ENCODE data around the gene VAV2. TPM values are rescaled to one million over a fixed set of nuclear protein-coding genes. Genes with fewer than 3 reads are reported as not detected.

Gene VAV2
- total RNA-seq, 1 experiment from 2014 or later = 9.7 TPM

DNA sequence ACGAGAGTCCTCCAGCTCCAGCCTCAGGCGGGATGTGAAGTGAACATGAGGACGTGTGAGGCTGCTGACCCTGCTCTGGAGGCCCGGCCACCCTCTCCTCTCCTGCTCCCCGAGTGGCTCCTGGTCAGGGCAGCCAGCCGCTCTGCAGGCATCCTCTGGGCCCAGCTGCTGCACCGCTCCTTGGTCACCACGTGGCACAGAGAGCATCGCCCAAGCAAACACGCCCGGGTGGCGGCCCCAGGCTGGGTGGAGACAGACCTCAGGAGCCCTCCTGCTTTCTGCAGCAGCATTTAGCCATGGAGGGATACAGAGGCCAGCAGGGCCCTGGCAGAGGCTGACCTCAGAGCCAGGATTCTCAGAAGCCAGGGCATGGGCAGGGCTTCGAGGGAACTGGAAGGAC is 184.3 kb downstream of the VAV2 start:
- Histone ChIP-seq H3K36me3 (ENCODE audit: low read depth, low read length) (no peaks in the 10 kb centered on the region), H4K20me1 (ENCODE audit: low read length) (no peaks in the 10 kb centered on the region)
- TF ChIP-seq, protein P1, sequence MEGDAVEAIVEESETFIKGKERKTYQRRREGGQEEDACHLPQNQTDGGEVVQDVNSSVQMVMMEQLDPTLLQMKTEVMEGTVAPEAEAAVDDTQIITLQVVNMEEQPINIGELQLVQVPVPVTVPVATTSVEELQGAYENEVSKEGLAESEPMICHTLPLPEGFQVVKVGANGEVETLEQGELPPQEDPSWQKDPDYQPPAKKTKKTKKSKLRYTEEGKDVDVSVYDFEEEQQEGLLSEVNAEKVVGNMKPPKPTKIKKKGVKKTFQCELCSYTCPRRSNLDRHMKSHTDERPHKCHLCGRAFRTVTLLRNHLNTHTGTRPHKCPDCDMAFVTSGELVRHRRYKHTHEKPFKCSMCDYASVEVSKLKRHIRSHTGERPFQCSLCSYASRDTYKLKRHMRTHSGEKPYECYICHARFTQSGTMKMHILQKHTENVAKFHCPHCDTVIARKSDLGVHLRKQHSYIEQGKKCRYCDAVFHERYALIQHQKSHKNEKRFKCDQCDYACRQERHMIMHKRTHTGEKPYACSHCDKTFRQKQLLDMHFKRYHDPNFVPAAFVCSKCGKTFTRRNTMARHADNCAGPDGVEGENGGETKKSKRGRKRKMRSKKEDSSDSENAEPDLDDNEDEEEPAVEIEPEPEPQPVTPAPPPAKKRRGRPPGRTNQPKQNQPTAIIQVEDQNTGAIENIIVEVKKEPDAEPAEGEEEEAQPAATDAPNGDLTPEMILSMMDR (conservative IDR thresholded peaks at IDR 0.05; ENCODE audit: low read depth, low read length) = no peak
- TF ChIP-seq EZH2 (IDR thresholded peaks at IDR 0.05; ENCODE audit: low read length, unreplicated experiment) (no peak), EZH2phosphoT487 (IDR thresholded peaks at IDR 0.05; ENCODE audit: borderline replicate concordance, low read length) (no peak)

DNA sequence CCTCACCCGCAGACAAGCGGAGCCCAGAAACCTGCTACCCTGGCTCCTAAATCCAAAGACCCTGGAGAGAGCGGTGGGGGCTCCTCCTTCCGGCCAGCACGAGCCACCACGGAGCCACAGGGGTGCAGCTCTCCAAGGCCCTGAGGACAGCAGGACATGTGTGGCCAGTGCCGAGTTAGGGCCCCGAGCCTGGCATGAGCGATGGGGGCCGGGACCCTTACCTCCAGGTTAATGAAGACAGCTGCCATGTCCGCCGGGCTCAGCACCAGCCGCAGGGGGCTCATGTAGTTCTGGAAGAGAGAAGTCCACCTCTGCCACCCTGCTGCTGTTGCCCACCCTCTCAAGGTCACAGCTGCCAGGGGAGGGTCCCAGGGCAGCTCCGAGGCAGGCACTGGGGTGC is 185.1 kb downstream of the VAV2 start:
- H3K9me3 ChIP-seq (ENCODE audit: low read length) = no peaks in the 10 kb centered on the region
- DNase-seq = no peak
- H4K20me1 ChIP-seq (ENCODE audit: low read length) = no peaks in the 10 kb centered on the region
- POLR2A ChIA-PET (ENCODE audit: unreplicated experiment) = no interaction called here
- H3F3A ChIP-seq (ENCODE audit: low read length, unreplicated experiment) = no peaks in the 10 kb centered on the region
- intact Hi-C loops (cut with micrococcal nuclease) = no loop called here
- TF ChIP-seq, protein P1 (conservative IDR thresholded peaks at IDR 0.05; ENCODE audit: low read depth, low read length) = no peak
- TF ChIP-seq EZH2phosphoT487 (IDR thresholded peaks at IDR 0.05; ENCODE audit: borderline replicate concordance, low read length) = no peak
- TF ChIP-seq EZH2 (IDR thresholded peaks at IDR 0.05; ENCODE audit: low read length, unreplicated experiment) = no peak
- CTCF ChIA-PET = no interaction called here
- H3K79me2 ChIP-seq (ENCODE audit: low read length) = no peaks in the 10 kb centered on the region
- H3K9ac ChIP-seq (ENCODE audit: low read length) = no peak overlapping the region
- no peaks in the 10 kb centered on the region for H3K4me1 ChIP-seq (ENCODE audit: insufficient read depth, low read length)
- H3K36me3 ChIP-seq (ENCODE audit: low read depth, low read length) = no peaks in the 10 kb centered on the region
- no peaks in the 10 kb centered on the region for H3K9me2 ChIP-seq (replicated peaks; ENCODE audit: low read length)
- no peak overlapping the region for H3K27ac ChIP-seq (ENCODE audit: low read length)
- no TSS peak for BruUV-seq (replicated peaks)
- ATAC-seq = no peak
- no peak overlapping the region for H3K4me2 ChIP-seq (ENCODE audit: low read length)
- no peaks in the 10 kb centered on the region for H3K27me3 ChIP-seq (ENCODE audit: low read length)
- H3K4me3 ChIP-seq (ENCODE audit: low read length) = no peak overlapping the region
- H2AFZ ChIP-seq (ENCODE audit: low read length) = no peak overlapping the region

More for the DNA sequence above, 184.3 kb downstream of the VAV2 start:
- Histone ChIP-seq H3K9me3 (ENCODE audit: low read length) (no peaks in the 10 kb centered on the region), H3K79me2 (ENCODE audit: low read length) (no peaks in the 10 kb centered on the region), H3K9me2 (replicated peaks; ENCODE audit: low read length) (no peaks in the 10 kb centered on the region), H3K4me1 (ENCODE audit: insufficient read depth, low read length) (no peaks in the 10 kb centered on the region), H2AFZ (ENCODE audit: low read length) (no peak overlapping the region), H3K27ac (ENCODE audit: low read length) (no peak overlapping the region), H3K9ac (ENCODE audit: low read length) (no peak overlapping the region), H3K27me3 (ENCODE audit: low read length) (no peaks in the 10 kb centered on the region), H3K4me2 (ENCODE audit: low read length) (no peak overlapping the region), H3K4me3 (ENCODE audit: low read length) (no peak overlapping the region), H3F3A (ENCODE audit: low read length, unreplicated experiment) (no peaks in the 10 kb centered on the region)
- ChIA-PET CTCF (no interaction called here), POLR2A (ENCODE audit: unreplicated experiment) (no interaction called here)
- BruUV-seq (replicated peaks) = no TSS peak
- ATAC-seq = no peak
- DNase-seq = no peak
- intact Hi-C loops (cut with micrococcal nuclease) = no loop called here

DNA sequence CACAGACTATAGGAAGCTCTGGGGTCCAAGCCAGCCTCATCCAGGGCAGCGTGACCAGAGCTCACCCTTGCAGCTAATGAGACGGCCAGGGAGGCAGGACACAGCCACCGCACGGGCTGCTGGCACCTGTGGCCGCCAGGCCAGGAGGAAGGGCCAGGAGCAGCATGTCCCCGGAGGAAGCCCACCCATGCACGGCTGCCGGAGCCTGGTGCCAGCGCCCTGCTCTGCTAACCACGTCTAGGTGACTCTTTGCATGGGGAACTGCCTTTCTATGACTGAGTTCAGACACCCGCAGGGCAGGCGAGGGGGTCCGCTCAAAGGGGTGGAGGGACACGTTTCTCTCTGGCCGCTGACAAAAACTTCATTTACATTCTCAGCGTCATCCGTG is 185.5 kb downstream of the VAV2 start:
- no peaks in the 10 kb centered on the region for H3K4me1 ChIP-seq (ENCODE audit: insufficient read depth, low read length)
- no peaks in the 10 kb centered on the region for H4K20me1 ChIP-seq (ENCODE audit: low read length)
- intact Hi-C loops (cut with micrococcal nuclease) = no loop called here
- H3K4me2 ChIP-seq (ENCODE audit: low read length) = no peak overlapping the region
- no peak overlapping the region for H3K27ac ChIP-seq (ENCODE audit: low read length)
- H3F3A ChIP-seq (ENCODE audit: low read length, unreplicated experiment) = no peaks in the 10 kb centered on the region
- H3K79me2 ChIP-seq (ENCODE audit: low read length) = no peaks in the 10 kb centered on the region
- ChIA-PET CTCF (no interaction called here), POLR2A (ENCODE audit: unreplicated experiment) (no interaction called here)
- no peak for TF ChIP-seq EZH2 (IDR thresholded peaks at IDR 0.05; ENCODE audit: low read length, unreplicated experiment)
- TF ChIP-seq EZH2phosphoT487 (IDR thresholded peaks at IDR 0.05; ENCODE audit: borderline replicate concordance, low read length) = no peak
- TF ChIP-seq, protein P1 (conservative IDR thresholded peaks at IDR 0.05; ENCODE audit: low read depth, low read length) = no peak
- no peak overlapping the region for H2AFZ ChIP-seq (ENCODE audit: low read length)
- H3K9me3 ChIP-seq (ENCODE audit: low read length) = no peaks in the 10 kb centered on the region
- no peaks in the 10 kb centered on the region for H3K9me2 ChIP-seq (replicated peaks; ENCODE audit: low read length)
- DNase-seq = no peak
- ATAC-seq = no peak
- no peak overlapping the region for H3K4me3 ChIP-seq (ENCODE audit: low read length)
- H3K9ac ChIP-seq (ENCODE audit: low read length) = no peak overlapping the region
- no peaks in the 10 kb centered on the region for H3K27me3 ChIP-seq (ENCODE audit: low read length)
- BruUV-seq (replicated peaks) = no TSS peak
- no peaks in the 10 kb centered on the region for H3K36me3 ChIP-seq (ENCODE audit: low read depth, low read length)
